HCT116 (cell line): ENCODE measurements around the gene MYORG. TPM values are rescaled to one million over a fixed set of nuclear protein-coding genes. Genes with fewer than 3 reads are reported as not detected.

Experiments
- ATAC-seq: fragments of 200-7000 bp; cut with Tn5 transposase; 2 replicates; pipeline ENCODE4 v1.9.1; 2020; ENCODE audit warnings: mild to moderate bottlenecking, moderate library complexity
- BruUV-seq: library from RNA; stranded (reverse); fragments of 400-500 nt; replicated peaks from 2 replicates; lab custom pipeline; 2021; lab: Mats Ljungman, UMichigan
- CTCF ChIA-PET: fragments of 300-600 bp; sonication (Branson Sonifier 250); formaldehyde crosslinking; loops from one replicate; lab custom pipeline; 2021; ENCODE audit warnings: antibody characterized with exemption; lab: Charles Lee
- POLR2A ChIA-PET: fragments of 300-600, 350-600 bp; sonication (Branson Sonifier 250); formaldehyde crosslinking; loops from one replicate; lab custom pipeline; 2021; ENCODE audit warnings: antibody characterized with exemption; lab: Charles Lee
- RAD21 ChIA-PET, 2 experiments: fragments of 300-600 bp; sonication (Branson Sonifier 250); formaldehyde crosslinking; loops; one replicate each; lab custom pipeline; 2023; ENCODE audit warnings: low total read pairs in 2 of 2; ENCODE audit not compliant: uncharacterized antibody in 2 of 2, unreplicated experiment in 2 of 2, low non-redundant PET in 1 of 2; lab: Charles Lee
- DNase-seq: peaks from one replicate; pipeline ENCODE4 v3.0.0-alpha.2; 2010; ENCODE audit warnings: low read depth, low spot score
- H2AFZ ChIP-seq: fragments of 200-600 bp; shearing (Covaris generic), sonication (generic); 2 replicates; pipeline ENCODE4 v1.6.1; 2017; ENCODE audit warnings: low read depth, mixed run types, mixed read lengths, antibody characterized with exemption, low read length; ENCODE audit not compliant: poor library complexity, severe bottlenecking
- H3K27ac ChIP-seq: 2 replicates; pipeline ENCODE4 v1.5.1; 2012; ENCODE audit warnings: low read depth, low read length
- H3K27me3 ChIP-seq: fragments of 200-600 bp; sonication (generic); 2 replicates; pipeline ENCODE4 v1.6.1; 2016; ENCODE audit warnings: mixed run types, low read length, mixed read lengths; ENCODE audit not compliant: insufficient read depth
- H3K36me3 ChIP-seq, 2 experiments: fragments of 200-500 bp in 1 of 2; fragments of 200-600 bp in 1 of 2; sonication (Bioruptor generic) in 1 of 2; sonication (generic) in 1 of 2; 2 replicates each; pipeline versions ENCODE4 v1.5.1 to v1.6.1; 2014 to 2016; ENCODE audit warnings: low read length in 2 of 2, inconsistent platforms in 1 of 2, mixed read lengths in 1 of 2, mixed run types in 1 of 2; ENCODE audit not compliant: insufficient read depth in 2 of 2, control insufficient read depth in 1 of 2
- H3K4me1 ChIP-seq, 2 experiments: fragments of 200-600 bp in 1 of 2; sonication (generic) in 1 of 2; 2 replicates each; pipeline versions ENCODE4 v1.5.1 to v1.6.1; 2012 to 2017; ENCODE audit warnings: low read length in 2 of 2, inconsistent platforms in 1 of 2, mild to moderate bottlenecking in 1 of 2, mixed read lengths in 1 of 2, mixed run types in 1 of 2, moderate library complexity in 1 of 2; ENCODE audit not compliant: insufficient read depth in 2 of 2, control insufficient read depth in 1 of 2
- H3K4me2 ChIP-seq: fragments of 200-600 bp; sonication (generic); 2 replicates; pipeline ENCODE4 v1.6.1; 2017; ENCODE audit warnings: mixed run types, low read length, mixed read lengths
- H3K4me3 ChIP-seq, 2 experiments: fragments of 200-600 bp in 1 of 2; sonication (generic) in 1 of 2; replicated peaks in 1 of 2; 2 replicates each; pipeline ENCODE4 v1.5.1; 2011 to 2016; ENCODE audit warnings: low read length in 2 of 2, control low read depth in 1 of 2, low read depth in 1 of 2, mild to moderate bottlenecking in 1 of 2, mixed read lengths in 1 of 2, mixed run types in 1 of 2
- H3K79me2 ChIP-seq: fragments of 200-600 bp; sonication (generic); 2 replicates; pipeline ENCODE4 v1.6.1; 2017; ENCODE audit warnings: mild to moderate bottlenecking, mixed run types, low read length, moderate library complexity, mixed read lengths; ENCODE audit not compliant: insufficient read depth
- H3K9ac ChIP-seq: fragments of 200-600 bp; sonication (generic); 2 replicates; pipeline ENCODE4 v1.6.1; 2016; ENCODE audit warnings: low read length, mixed read lengths
- H3K9me2 ChIP-seq: fragments of 200-600 bp; sonication (generic), shearing (Covaris generic); 2 replicates; pipeline ENCODE4 v1.6.1; 2017; ENCODE audit warnings: mixed run types, mild to moderate bottlenecking, moderate library complexity; ENCODE audit not compliant: insufficient read depth
- H3K9me3 ChIP-seq, 2 experiments: fragments of 200-500 bp in 1 of 2; fragments of 200-600 bp in 1 of 2; sonication (Bioruptor generic) in 1 of 2; sonication (generic) in 1 of 2; 2 replicates each; pipeline ENCODE4 v1.6.1; 2014 to 2017; ENCODE audit warnings: low read length in 2 of 2, mixed read lengths in 2 of 2, inconsistent platforms in 1 of 2, low read depth in 1 of 2, mild to moderate bottlenecking in 1 of 2, mixed run types in 1 of 2, moderate library complexity in 1 of 2; ENCODE audit not compliant: control insufficient read depth in 1 of 2, insufficient read depth in 1 of 2
- H4K20me1 ChIP-seq: fragments of 200-600 bp; sonication (generic), shearing (Covaris generic); 2 replicates; pipeline ENCODE4 v1.6.1; 2017; ENCODE audit warnings: mixed run types, mild to moderate bottlenecking, moderate library complexity; ENCODE audit not compliant: insufficient read depth
- CBX3 ChIP-seq: IDR thresholded peaks from 2 replicates; pipeline ENCODE4 v1.6.1; 2012; ENCODE audit warnings: low read depth
- EGR1 ChIP-seq: IDR thresholded peaks from 2 replicates; pipeline ENCODE4 v1.6.1; 2012; ENCODE audit warnings: low read depth
- ELF1 ChIP-seq: IDR thresholded peaks from 2 replicates; pipeline ENCODE4 v1.6.1; 2012; ENCODE audit warnings: low read depth, borderline replicate concordance
- EZH2 ChIP-seq: fragments of 200-600 bp; sonication (generic); IDR thresholded peaks from 2 replicates; pipeline ENCODE4 v1.6.1; 2017; ENCODE audit warnings: antibody characterized with exemption, mixed run types
- RAD21 ChIP-seq: IDR thresholded peaks from 2 replicates; pipeline ENCODE4 v1.6.1; 2012; ENCODE audit warnings: low read depth, mild to moderate bottlenecking
- SIN3A ChIP-seq: IDR thresholded peaks from 2 replicates; pipeline ENCODE4 v1.6.1; 2012; ENCODE audit warnings: low read depth
- TCF7L2 ChIP-seq: IDR thresholded peaks from 2 replicates; pipeline ENCODE4 v1.7.0; 2011; ENCODE audit warnings: borderline replicate concordance, inconsistent platforms; ENCODE audit not compliant: insufficient read depth, insufficient read length; ENCODE audit errors: extremely low read depth
- ZNF274 ChIP-seq: fragments of 200-500 bp; sonication (Bioruptor generic); IDR thresholded peaks from 2 replicates; pipeline ENCODE4 v1.6.1; 2014; ENCODE audit warnings: mild to moderate bottlenecking, low read depth, low read length, inconsistent platforms
- intact Hi-C: fragments of 100-400 bp; cut with micrococcal nuclease; formaldehyde crosslinking; loops from 2 replicates; pipeline ENCODE4 v1.10.0; 2022
- total RNA-seq: library from RNA; stranded (reverse); gene quantifications from one replicate; pipeline ENCODE4 v1.2.1, GENCODE V29; 2021; ENCODE audit not compliant: unreplicated experiment
- TF ChIP-seq, protein P1 (sequence below), 3 experiments: fragments of 200-600 bp in 1 of 3; sonication (generic) in 1 of 3; IDR thresholded peaks in 2 of 3; conservative IDR thresholded peaks in 1 of 3; 2 replicates each; pipeline ENCODE4 v1.5.1; 2012 to 2017; ENCODE audit warnings: low read depth in 2 of 3, low read length in 2 of 3, antibody characterized with exemption in 1 of 3, borderline replicate concordance in 1 of 3, control low read depth in 1 of 3, mild to moderate bottlenecking in 1 of 3, mixed read lengths in 1 of 3, mixed run types in 1 of 3, moderate library complexity in 1 of 3; ENCODE audit not compliant: insufficient read depth in 1 of 3
- TF ChIP-seq, protein P2 (sequence below): IDR thresholded peaks from 2 replicates; pipeline ENCODE4 v1.6.1; 2012
- TF ChIP-seq, protein P3 (sequence below): IDR thresholded peaks from 2 replicates; pipeline ENCODE4 v1.6.1; 2012; ENCODE audit warnings: low read depth
- TF ChIP-seq, protein P4 (sequence below): IDR thresholded peaks from 2 replicates; pipeline ENCODE4 v1.6.1; 2011; ENCODE audit warnings: mild to moderate bottlenecking, low read length, moderate library complexity; ENCODE audit not compliant: insufficient replicate concordance; ENCODE audit errors: extremely low read depth

MYORG gene
- total RNA-seq, 1 experiment from 2014 or later, result 8.5 TPM

DNA sequence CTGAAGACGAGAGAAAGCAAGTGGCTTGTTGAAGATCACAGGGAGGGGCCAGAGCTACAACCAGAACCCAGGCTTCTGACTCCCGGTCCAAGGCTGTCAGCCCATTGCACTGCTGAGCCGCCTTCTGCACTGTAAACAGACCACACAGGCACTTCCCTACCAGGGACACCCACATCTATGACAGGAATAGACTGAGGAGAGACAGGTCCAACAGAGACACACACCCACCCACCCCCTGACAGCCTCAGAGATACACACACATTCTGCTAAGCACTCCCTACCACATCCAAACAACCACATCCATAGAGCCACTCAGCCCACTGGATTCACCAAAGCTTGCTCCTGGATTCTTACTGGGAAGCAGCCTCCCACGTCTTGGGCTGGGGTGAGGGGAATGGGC, 23.0 kb upstream of the MYORG start:
- Histone ChIP-seq H3K9me2 (no peaks in the 10 kb centered on the region), H3K36me3 (peaks cover 0 to 2% of the 10 kb centered on the region in 2 experiments; a peak in 2 of 4 replicates), H2AFZ (no peak overlapping the region), H3K4me3 (no peak overlapping the region), H3K79me2 (no peaks in the 10 kb centered on the region), H3K4me1 (peaks cover 0 to 15% of the 10 kb centered on the region in 2 experiments; a peak in 2 of 4 replicates), H3K27me3 (no peaks in the 10 kb centered on the region), H3K27ac (no peak overlapping the region), H3K9me3 (no peaks in the 10 kb centered on the region), H3K9ac (no peak overlapping the region), H4K20me1 (no peaks in the 10 kb centered on the region), H3K4me2 (no peak overlapping the region)
- ChIA-PET CTCF (no interaction called here), POLR2A (no interaction called here), RAD21 (no interaction called here)
- TF ChIP-seq ZNF274 (no peak), EZH2 (no peak), CBX3 (no peak), SIN3A (no peak), EGR1 (no peak), ELF1 (no peak), RAD21 (no peak), TCF7L2 (no peak)
- TF ChIP-seq, protein P1, sequence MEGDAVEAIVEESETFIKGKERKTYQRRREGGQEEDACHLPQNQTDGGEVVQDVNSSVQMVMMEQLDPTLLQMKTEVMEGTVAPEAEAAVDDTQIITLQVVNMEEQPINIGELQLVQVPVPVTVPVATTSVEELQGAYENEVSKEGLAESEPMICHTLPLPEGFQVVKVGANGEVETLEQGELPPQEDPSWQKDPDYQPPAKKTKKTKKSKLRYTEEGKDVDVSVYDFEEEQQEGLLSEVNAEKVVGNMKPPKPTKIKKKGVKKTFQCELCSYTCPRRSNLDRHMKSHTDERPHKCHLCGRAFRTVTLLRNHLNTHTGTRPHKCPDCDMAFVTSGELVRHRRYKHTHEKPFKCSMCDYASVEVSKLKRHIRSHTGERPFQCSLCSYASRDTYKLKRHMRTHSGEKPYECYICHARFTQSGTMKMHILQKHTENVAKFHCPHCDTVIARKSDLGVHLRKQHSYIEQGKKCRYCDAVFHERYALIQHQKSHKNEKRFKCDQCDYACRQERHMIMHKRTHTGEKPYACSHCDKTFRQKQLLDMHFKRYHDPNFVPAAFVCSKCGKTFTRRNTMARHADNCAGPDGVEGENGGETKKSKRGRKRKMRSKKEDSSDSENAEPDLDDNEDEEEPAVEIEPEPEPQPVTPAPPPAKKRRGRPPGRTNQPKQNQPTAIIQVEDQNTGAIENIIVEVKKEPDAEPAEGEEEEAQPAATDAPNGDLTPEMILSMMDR (IDR thresholded peaks at IDR 0.05 in 2 of 3, conservative IDR thresholded peaks at IDR 0.05 in 1 of 3; ENCODE audit: borderline replicate concordance in 1 of 3, insufficient read depth in 1 of 3, low read depth in 2 of 3, low read length in 2 of 3), result no peak
- TF ChIP-seq, protein P2, sequence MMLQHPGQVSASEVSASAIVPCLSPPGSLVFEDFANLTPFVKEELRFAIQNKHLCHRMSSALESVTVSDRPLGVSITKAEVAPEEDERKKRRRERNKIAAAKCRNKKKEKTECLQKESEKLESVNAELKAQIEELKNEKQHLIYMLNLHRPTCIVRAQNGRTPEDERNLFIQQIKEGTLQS, result no peak
- TF ChIP-seq, protein P3, sequence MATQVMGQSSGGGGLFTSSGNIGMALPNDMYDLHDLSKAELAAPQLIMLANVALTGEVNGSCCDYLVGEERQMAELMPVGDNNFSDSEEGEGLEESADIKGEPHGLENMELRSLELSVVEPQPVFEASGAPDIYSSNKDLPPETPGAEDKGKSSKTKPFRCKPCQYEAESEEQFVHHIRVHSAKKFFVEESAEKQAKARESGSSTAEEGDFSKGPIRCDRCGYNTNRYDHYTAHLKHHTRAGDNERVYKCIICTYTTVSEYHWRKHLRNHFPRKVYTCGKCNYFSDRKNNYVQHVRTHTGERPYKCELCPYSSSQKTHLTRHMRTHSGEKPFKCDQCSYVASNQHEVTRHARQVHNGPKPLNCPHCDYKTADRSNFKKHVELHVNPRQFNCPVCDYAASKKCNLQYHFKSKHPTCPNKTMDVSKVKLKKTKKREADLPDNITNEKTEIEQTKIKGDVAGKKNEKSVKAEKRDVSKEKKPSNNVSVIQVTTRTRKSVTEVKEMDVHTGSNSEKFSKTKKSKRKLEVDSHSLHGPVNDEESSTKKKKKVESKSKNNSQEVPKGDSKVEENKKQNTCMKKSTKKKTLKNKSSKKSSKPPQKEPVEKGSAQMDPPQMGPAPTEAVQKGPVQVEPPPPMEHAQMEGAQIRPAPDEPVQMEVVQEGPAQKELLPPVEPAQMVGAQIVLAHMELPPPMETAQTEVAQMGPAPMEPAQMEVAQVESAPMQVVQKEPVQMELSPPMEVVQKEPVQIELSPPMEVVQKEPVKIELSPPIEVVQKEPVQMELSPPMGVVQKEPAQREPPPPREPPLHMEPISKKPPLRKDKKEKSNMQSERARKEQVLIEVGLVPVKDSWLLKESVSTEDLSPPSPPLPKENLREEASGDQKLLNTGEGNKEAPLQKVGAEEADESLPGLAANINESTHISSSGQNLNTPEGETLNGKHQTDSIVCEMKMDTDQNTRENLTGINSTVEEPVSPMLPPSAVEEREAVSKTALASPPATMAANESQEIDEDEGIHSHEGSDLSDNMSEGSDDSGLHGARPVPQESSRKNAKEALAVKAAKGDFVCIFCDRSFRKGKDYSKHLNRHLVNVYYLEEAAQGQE, result no peak
- TF ChIP-seq, protein P4, sequence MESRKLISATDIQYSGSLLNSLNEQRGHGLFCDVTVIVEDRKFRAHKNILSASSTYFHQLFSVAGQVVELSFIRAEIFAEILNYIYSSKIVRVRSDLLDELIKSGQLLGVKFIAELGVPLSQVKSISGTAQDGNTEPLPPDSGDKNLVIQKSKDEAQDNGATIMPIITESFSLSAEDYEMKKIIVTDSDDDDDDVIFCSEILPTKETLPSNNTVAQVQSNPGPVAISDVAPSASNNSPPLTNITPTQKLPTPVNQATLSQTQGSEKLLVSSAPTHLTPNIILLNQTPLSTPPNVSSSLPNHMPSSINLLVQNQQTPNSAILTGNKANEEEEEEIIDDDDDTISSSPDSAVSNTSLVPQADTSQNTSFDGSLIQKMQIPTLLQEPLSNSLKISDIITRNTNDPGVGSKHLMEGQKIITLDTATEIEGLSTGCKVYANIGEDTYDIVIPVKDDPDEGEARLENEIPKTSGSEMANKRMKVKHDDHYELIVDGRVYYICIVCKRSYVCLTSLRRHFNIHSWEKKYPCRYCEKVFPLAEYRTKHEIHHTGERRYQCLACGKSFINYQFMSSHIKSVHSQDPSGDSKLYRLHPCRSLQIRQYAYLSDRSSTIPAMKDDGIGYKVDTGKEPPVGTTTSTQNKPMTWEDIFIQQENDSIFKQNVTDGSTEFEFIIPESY, result no peak
- intact Hi-C loops, result loop anchor here (10.0 kb wide), 1 partner anchor 195 kb away; no protein-coding TSS in a partner anchor
- BruUV-seq, result no TSS peak
- no peak for DNase-seq
- no peak for ATAC-seq
